Ovary (tissue), 9 donors: ENCODE measurements around the gene SYT9. TPM values are rescaled to one million over a fixed set of nuclear protein-coding genes. Genes with fewer than 3 reads are reported as not detected.

Experiments
- DNase-seq, 5 donors: peaks; one replicate each; pipeline ENCODE4 v3.0.0-alpha.2; 2019 to 2020
- H3K27ac ChIP-seq, 2 donors: fragments of 200-600 bp; one replicate each; pipeline versions ENCODE4 v1.5.1 to v1.8.0; 2019 to 2022
- H3K27me3 ChIP-seq: fragments of 200-600 bp; one replicate; pipeline ENCODE4 v1.8.0; 2022
- H3K36me3 ChIP-seq: fragments of 200-600 bp; sonication (generic); one replicate; pipeline ENCODE4 v1.5.1; 2019
- H3K4me1 ChIP-seq: one replicate; pipeline ENCODE4 v1.8.1; 2013; ENCODE audit warnings: mild to moderate bottlenecking, moderate library complexity; ENCODE audit not compliant: insufficient read depth
- H3K4me3 ChIP-seq: fragments of 200-600 bp; sonication (generic); one replicate; pipeline ENCODE4 v1.5.1; 2017
- H3K9me3 ChIP-seq, 2 donors: fragments of 200-600 bp in 1 of 2; sonication (generic) in 1 of 2; one replicate each; pipeline versions ENCODE4 v1.5.1 to v1.8.1; 2013 to 2019; ENCODE audit warnings: mild to moderate bottlenecking in 1 of 2, moderate library complexity in 1 of 2
- CTCF ChIP-seq, 3 donors: fragments of 450-650 bp in 2 of 3; fragments of 200-600 bp in 1 of 3; IDR thresholded peaks; one replicate each; pipeline versions ENCODE4 v1.5.1 to v1.8.0; 2016 to 2022; ENCODE audit warnings: antibody characterized with exemption in 3 of 3, mild to moderate bottlenecking in 1 of 3
- EP300 ChIP-seq: sonication (generic); formaldehyde crosslinking; IDR thresholded peaks from one replicate; pipeline ENCODE4 v1.6.1; 2017; ENCODE audit warnings: antibody characterized with exemption
- POLR2A ChIP-seq: fragments of 450-650 bp; IDR thresholded peaks from one replicate; pipeline ENCODE4 v1.6.1; 2017; ENCODE audit warnings: antibody characterized with exemption, mild to moderate bottlenecking, moderate library complexity
- WGBS, 3 donors: extraction: QIAGEN DNeasy Blood & Tissue Kit in 1 of 3; methylation state at CpG; one replicate each; pipeline versions ENCODE4 v1.1.5 to v1.1.7; 2013 to 2017; 5-methylcytosine and 5-hydroxymethylcytosine counted together
- intact Hi-C, 4 donors: fragments of 100-400 bp; cut with DNase I; formaldehyde crosslinking; loops; one replicate each; pipeline versions ENCODE4 v1.11.0 to v1.15.1; 2022 to 2023
- polyA plus RNA-seq, 2 donors: library from polyadenylated mRNA; stranded (reverse); fragments of 200-250 nt in 1 of 2; fragments of 350-450 nt in 1 of 2; fragmentation: Illumina TruSeq in 1 of 2; extraction: RNeasy Lipid Tissue Mini Kit (QIAGEN cat#74804) in 1 of 2; gene quantifications; one replicate each; pipeline ENCODE4 v1.2.3, GENCODE V29; 2013 to 2014
- total RNA-seq, 7 donors: library from RNA; depleted of rRNA in 2 of 7; stranded (reverse); fragments of >200 nt in 2 of 7; fragmentation: NEBNext Ultra II Directional in 3 of 7; extraction: Animal tissue kit (Norgen Biotek cat#: 25700) in 3 of 7; gene quantifications; one replicate each; pipeline versions ENCODE4 v1.1.0 to v1.2.4, GENCODE V29; 2016 to 2023
- donor health status: DM: no; HTN: no; CAD: no; lungs with moderate emphysema.
- donor health status: DM: no; HTN: no; CAD: no.
- donor health status: Bipolar disorder and iron deficiency.
- donor health status: DM: yes; HTN: yes; CAD: no.
- donor health status: DM: no; HTN: no; CAD: no.
- donor health status: DM: yes; HTN: yes; CAD: no.

Gene SYT9
- total and polyA plus RNA-seq, 9 donors, result 0.05 to 0.48 (median 0.13) TPM; not detected in 3

- Histone ChIP-seq H3K27me3 (no peaks in the 10 kb centered on the region), H3K4me1 (no peaks in the 10 kb centered on the region), H3K9me3 (no peaks in the 10 kb centered on the region), H3K4me3 (no peak overlapping the region), H3K27ac (no peak overlapping the region), H3K36me3 (no peaks in the 10 kb centered on the region)
- no peak for DNase-seq
- no peak for TF ChIP-seq POLR2A
- TF ChIP-seq CTCF (IDR thresholded peaks at IDR 0.05), result no peak
- no peak for TF ChIP-seq EP300
- intact Hi-C loops, result no loop called here
- WGBS, 3 donors, result 91 to 95% (median 94%) methylated on average over 2 of the region's 2 CpGs
Observed at GRCh38 chr11:7430496-7430895, 178.8 kb downstream of the SYT9 start.

- TF ChIP-seq EP300 (no peak), CTCF (IDR thresholded peaks at IDR 0.05) (no peak), POLR2A (no peak)
- H3K4me1 ChIP-seq, result no peaks in the 10 kb centered on the region
- no peaks in the 10 kb centered on the region for H3K36me3 ChIP-seq
- intact Hi-C loops, result no loop called here
- no peak overlapping the region for H3K27ac ChIP-seq
- no peak for DNase-seq
- no peaks in the 10 kb centered on the region for H3K9me3 ChIP-seq
- WGBS, 3 donors, result 5 to 11% (median 6%) methylated on average over 2 of the region's 2 CpGs
- no peaks in the 10 kb centered on the region for H3K27me3 ChIP-seq
- H3K4me3 ChIP-seq, result no peak overlapping the region
Observed at GRCh38 chr11:7435176-7435575, 183.5 kb downstream of the SYT9 start.

- TF ChIP-seq EP300 (no peak), CTCF (IDR thresholded peaks at IDR 0.05) (no peak), POLR2A (no peak)
Observed at GRCh38 chr11:7436146-7436545, 184.4 kb downstream of the SYT9 start.

GRCh38 chr11:7436657-7437056, 185.0 kb downstream of the SYT9 start:
- no peak for DNase-seq
- H3K36me3 ChIP-seq, result no peaks in the 10 kb centered on the region
- H3K27me3 ChIP-seq, result no peaks in the 10 kb centered on the region
- 39 to 56% (median 46%) methylated on average over 5 of the region's 5 CpGs for WGBS, 3 donors
- intact Hi-C loops, result no loop called here
- H3K4me3 ChIP-seq, result no peak overlapping the region
- H3K9me3 ChIP-seq, result no peaks in the 10 kb centered on the region
- no peaks in the 10 kb centered on the region for H3K4me1 ChIP-seq
- TF ChIP-seq CTCF (IDR thresholded peaks at IDR 0.05), result no peak
- no peak for TF ChIP-seq POLR2A
- no peak for TF ChIP-seq EP300
- H3K27ac ChIP-seq, result no peak overlapping the region

More at GRCh38 chr11:7436146-7436545, 184.4 kb downstream of the SYT9 start:
- 82 to 87% (median 86%) methylated on average over 1 of the region's 1 CpG for WGBS, 3 donors
- Histone ChIP-seq H3K27ac (no peak overlapping the region), H3K4me1 (no peaks in the 10 kb centered on the region), H3K36me3 (no peaks in the 10 kb centered on the region), H3K27me3 (no peaks in the 10 kb centered on the region), H3K9me3 (no peaks in the 10 kb centered on the region), H3K4me3 (no peak overlapping the region)
- no peak for DNase-seq
- intact Hi-C loops, result no loop called here
